Measurements from ENCODE around the gene VPS13C. TPM values are rescaled to one million over a fixed set of nuclear protein-coding genes. Genes with fewer than 3 reads are reported as not detected.

VPS13C gene
- total RNA-seq, 1 donor from 2014 or later: 54.8 TPM

- H3K27me3 Mint-ChIP-seq: no peaks in the 10 kb centered on the region
- no peak overlapping the region for H3K27ac Mint-ChIP-seq
- H3K36me3 Mint-ChIP-seq (ENCODE audit: low read depth): no peaks in the 10 kb centered on the region
- no peaks in the 10 kb centered on the region for H3K4me1 Mint-ChIP-seq
- H3K9me3 Mint-ChIP-seq: no peaks in the 10 kb centered on the region
- no peak overlapping the region for H3K4me3 Mint-ChIP-seq
- intact Hi-C loops (cut with micrococcal nuclease): no loop called here
- no peak for DNase-seq
Observed at GRCh38 chr15:62088353-62088693, 28.1 kb upstream of the VPS13C start.

DNA sequence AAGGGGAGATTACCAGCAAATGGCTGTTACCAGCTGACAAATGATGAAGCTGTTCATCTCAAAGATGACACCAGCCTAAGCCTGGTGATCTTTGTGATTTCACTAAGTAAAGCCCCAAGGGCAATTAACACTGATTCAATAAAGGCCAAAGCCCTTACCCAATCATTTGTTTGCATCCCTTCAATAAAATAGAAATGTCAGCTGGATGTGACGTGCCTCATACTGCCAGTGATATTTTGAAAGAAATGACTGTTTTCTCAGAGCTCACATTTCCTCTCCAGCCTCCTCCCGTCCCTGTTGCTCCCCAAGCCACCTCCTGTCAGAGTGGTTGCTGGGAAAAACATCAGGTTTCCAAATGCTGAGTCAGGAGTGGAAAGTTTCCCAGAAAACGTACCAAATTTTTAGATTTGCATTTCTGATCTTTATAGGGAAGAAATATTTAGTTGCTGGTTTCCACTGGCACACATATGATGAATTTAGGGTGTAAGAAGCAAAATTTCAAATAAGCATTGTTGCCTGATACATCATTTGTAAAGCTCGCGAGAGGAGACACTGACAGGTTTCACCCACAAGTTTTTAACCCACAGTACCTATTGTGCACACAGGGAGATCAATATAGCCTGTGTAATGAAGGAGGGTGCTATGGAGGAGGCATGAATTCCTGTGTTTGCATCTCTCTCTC lies 27.6 kb upstream of the VPS13C start:
- no peak overlapping the region for H3K27ac Mint-ChIP-seq
- DNase-seq: no peak
- H3K36me3 Mint-ChIP-seq (ENCODE audit: low read depth): no peaks in the 10 kb centered on the region
- no peaks in the 10 kb centered on the region for H3K4me1 Mint-ChIP-seq
- H3K4me3 Mint-ChIP-seq: no peak overlapping the region
- no peaks in the 10 kb centered on the region for H3K27me3 Mint-ChIP-seq
- H3K9me3 Mint-ChIP-seq: no peaks in the 10 kb centered on the region
- intact Hi-C loops (cut with micrococcal nuclease): no loop called here

DNA sequence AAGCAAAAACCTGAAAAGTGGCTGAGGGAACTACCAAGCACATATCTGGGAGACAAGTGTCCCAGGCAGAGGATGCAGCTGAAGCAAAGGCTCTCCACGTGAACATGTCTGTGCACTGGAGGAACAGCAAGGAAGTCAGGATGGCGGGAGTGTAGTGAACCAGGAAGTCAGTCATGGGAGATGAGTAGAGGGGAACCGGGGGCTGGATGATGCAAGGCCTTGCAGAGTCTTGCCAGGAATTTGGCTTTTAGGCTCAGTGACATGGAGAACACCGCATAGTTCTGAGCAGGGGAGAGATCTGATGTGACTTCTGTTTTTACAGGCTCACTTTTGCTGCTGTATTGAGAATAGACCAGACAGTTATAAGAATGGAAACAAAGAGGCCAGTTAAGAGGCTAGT lies 25.5 kb upstream of the VPS13C start:
- Mint-ChIP-seq H3K36me3 (ENCODE audit: low read depth) (no peaks in the 10 kb centered on the region), H3K4me3 (no peak overlapping the region), H3K27me3 (no peaks in the 10 kb centered on the region), H3K4me1 (no peaks in the 10 kb centered on the region), H3K27ac (no peak overlapping the region), H3K9me3 (no peaks in the 10 kb centered on the region)
- no peak for DNase-seq
- intact Hi-C loops (cut with micrococcal nuclease): no loop called here

GRCh38 chr15:62083194-62084154 lies 23.2 kb upstream of the VPS13C start:
- DNase-seq: no peak
- Mint-ChIP-seq H3K27me3 (peaks cover 3% of the 10 kb centered on the region), H3K4me3 (no peak overlapping the region), H3K4me1 (no peaks in the 10 kb centered on the region), H3K27ac (no peak overlapping the region), H3K9me3 (no peaks in the 10 kb centered on the region), H3K36me3 (ENCODE audit: low read depth) (no peaks in the 10 kb centered on the region)
- intact Hi-C loops (cut with micrococcal nuclease): no loop called here

GRCh38 chr15:62079594-62079993 lies 19.3 kb upstream of the VPS13C start:
- H3K27me3 Mint-ChIP-seq: peaks cover 4% of the 10 kb centered on the region
- intact Hi-C loops (cut with micrococcal nuclease): no loop called here
- H3K36me3 Mint-ChIP-seq (ENCODE audit: low read depth): no peaks in the 10 kb centered on the region
- DNase-seq: no peak
- no peak overlapping the region for H3K4me3 Mint-ChIP-seq
- H3K4me1 Mint-ChIP-seq: no peaks in the 10 kb centered on the region
- H3K9me3 Mint-ChIP-seq: no peaks in the 10 kb centered on the region
- H3K27ac Mint-ChIP-seq: no peak overlapping the region

- intact Hi-C loops (cut with micrococcal nuclease): no loop called here
- Mint-ChIP-seq H3K4me1 (no peaks in the 10 kb centered on the region), H3K4me3 (no peak overlapping the region), H3K27me3 (peaks cover 21% of the 10 kb centered on the region), H3K36me3 (ENCODE audit: low read depth) (no peaks in the 10 kb centered on the region), H3K9me3 (no peaks in the 10 kb centered on the region), H3K27ac (no peak overlapping the region)
- DNase-seq: no peak
Observed at GRCh38 chr15:62075595-62076277, 15.5 kb upstream of the VPS13C start.

DNA sequence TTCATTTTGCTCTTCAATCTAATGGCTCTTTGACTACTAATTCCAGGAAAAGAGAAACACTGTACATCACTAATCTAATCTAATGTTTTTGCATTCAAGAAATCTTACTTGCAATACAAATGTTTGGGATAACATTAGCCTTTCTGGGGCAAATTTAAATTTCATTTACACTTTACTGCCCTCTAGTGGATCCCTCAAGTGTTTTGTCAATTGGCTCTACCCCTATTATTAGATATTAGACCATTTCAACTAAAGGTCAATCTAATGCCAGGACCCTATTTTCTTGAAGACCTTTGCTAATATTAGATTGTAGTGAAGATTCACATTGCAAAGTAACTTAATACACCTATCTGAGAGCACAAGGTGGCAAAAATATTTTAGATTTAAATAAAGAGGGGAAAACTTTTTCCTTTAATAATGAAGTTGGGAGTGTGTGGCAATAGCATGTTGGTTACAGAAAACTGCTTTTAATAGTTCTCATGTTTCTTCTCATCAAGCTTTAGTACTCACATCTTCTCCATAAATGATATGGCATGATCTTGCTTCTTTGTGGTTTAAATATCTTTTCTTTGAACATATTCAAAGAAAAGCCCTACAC lies 11.6 kb upstream of the VPS13C start:
- intact Hi-C loops (cut with micrococcal nuclease): loop anchor here (1.0 kb wide), 1 partner anchor 200 kb away; no protein-coding TSS in a partner anchor
- no peak overlapping the region for H3K27ac Mint-ChIP-seq
- no peak for DNase-seq

GRCh38 chr15:62069551-62069950 lies 9.3 kb upstream of the VPS13C start:
- DNase-seq: no peak
- intact Hi-C loops (cut with micrococcal nuclease): loop anchor here (5.0 to 10.0 kb wide), 2 partner anchors 93 to 1485 kb away; no protein-coding TSS in a partner anchor
- Mint-ChIP-seq H3K4me3 (no peak overlapping the region), H3K4me1 (peaks cover 19% of the 10 kb centered on the region), H3K27ac (no peak overlapping the region), H3K27me3 (peaks cover 50% of the 10 kb centered on the region), H3K9me3 (no peaks in the 10 kb centered on the region), H3K36me3 (ENCODE audit: low read depth) (peaks cover 2% of the 10 kb centered on the region)

More for the DNA sequence above, 11.6 kb upstream of the VPS13C start:
- Mint-ChIP-seq H3K4me1 (peaks cover 12% of the 10 kb centered on the region), H3K9me3 (no peaks in the 10 kb centered on the region), H3K36me3 (ENCODE audit: low read depth) (peaks cover 2% of the 10 kb centered on the region), H3K27me3 (peaks cover 35% of the 10 kb centered on the region), H3K4me3 (no peak overlapping the region)

- intact Hi-C loops (cut with micrococcal nuclease): loop anchor here (1.0 to 10.0 kb wide), 3 partner anchors 8 to 1484 kb away; partner anchors contain the start of gene VPS13C
- Mint-ChIP-seq H3K4me1 (peaks cover 19% of the 10 kb centered on the region), H3K27me3 (peaks cover 50% of the 10 kb centered on the region), H3K4me3 (peak overlapping the region; percentile 79), H3K9me3 (no peaks in the 10 kb centered on the region), H3K27ac (peak overlapping the region; percentile 81), H3K36me3 (ENCODE audit: low read depth) (peaks cover 2% of the 10 kb centered on the region)
- no peak for DNase-seq
Observed at GRCh38 chr15:62068810-62069167, 8.5 kb upstream of the VPS13C start.

DNA sequence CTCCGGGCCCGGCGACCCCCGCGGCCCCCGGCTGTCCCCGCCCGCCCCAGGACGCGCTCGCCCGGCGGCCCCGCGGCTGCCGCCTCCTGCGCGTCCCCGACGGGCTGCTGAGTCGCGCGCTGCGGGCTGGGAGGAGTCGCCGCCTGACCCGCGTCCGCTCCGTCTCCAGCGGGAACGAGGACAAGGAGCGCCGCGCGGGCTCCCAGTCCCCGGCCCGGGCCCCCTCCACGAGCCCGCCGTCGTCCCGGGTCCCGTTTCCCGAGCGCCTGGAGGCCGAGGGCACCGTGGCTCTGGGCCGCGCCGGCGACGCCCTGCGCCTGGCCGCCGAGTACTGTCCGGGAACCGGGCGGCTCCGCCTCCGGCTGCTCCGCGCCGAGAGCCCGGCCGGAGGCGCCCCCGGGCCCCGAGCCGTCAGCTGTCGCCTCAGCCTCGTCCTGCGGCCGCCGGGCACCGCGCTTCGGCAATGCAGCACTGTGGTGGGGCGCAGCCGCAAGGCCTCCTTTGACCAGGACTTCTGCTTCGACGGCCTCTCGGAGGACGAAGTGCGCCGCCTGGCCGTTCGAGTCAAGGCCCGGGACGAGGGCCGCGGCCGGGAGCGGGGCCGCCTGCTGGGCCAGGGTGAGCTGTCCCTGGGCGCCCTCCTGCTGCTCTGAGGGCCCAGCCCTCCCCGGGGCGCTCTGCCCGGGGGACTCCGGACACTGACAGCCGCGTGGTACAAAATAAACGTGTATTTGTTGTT lies 8.0 kb upstream of the VPS13C start:
- H3K4me3 Mint-ChIP-seq: peak overlapping the region; percentile 79
- peaks cover 50% of the 10 kb centered on the region for H3K27me3 Mint-ChIP-seq
- H3K36me3 Mint-ChIP-seq (ENCODE audit: low read depth): peaks cover 2% of the 10 kb centered on the region
- peaks cover 19% of the 10 kb centered on the region for H3K4me1 Mint-ChIP-seq
- DNase-seq: peak; percentile 76
- peak overlapping the region; percentile 81 for H3K27ac Mint-ChIP-seq
- intact Hi-C loops (cut with micrococcal nuclease): loop anchor here (1.0 to 10.0 kb wide), 3 partner anchors 8 to 1483 kb away; partner anchors contain the start of gene VPS13C
- H3K9me3 Mint-ChIP-seq: no peaks in the 10 kb centered on the region

GRCh38 chr15:62067448-62068044 lies 7.3 kb upstream of the VPS13C start:
- peaks cover 19% of the 10 kb centered on the region for H3K4me1 Mint-ChIP-seq
- peak overlapping the region; percentile 14 for H3K27ac Mint-ChIP-seq
- intact Hi-C loops (cut with micrococcal nuclease): loop anchor here (1.0 to 10.0 kb wide), 3 partner anchors 7 to 1483 kb away; partner anchors contain the start of gene VPS13C
- DNase-seq: peak; percentile 75
- H3K36me3 Mint-ChIP-seq (ENCODE audit: low read depth): peaks cover 2% of the 10 kb centered on the region
- H3K4me3 Mint-ChIP-seq: peak overlapping the region; percentile 78
- H3K27me3 Mint-ChIP-seq: peaks cover 54% of the 10 kb centered on the region
- H3K9me3 Mint-ChIP-seq: no peaks in the 10 kb centered on the region

- Mint-ChIP-seq H3K4me3 (peak within 1 kb of the TSS; percentile 78), H3K9me3 (no peaks in the 10 kb centered on the region), H3K27me3 (peaks cover 54% of the 10 kb centered on the region), H3K27ac (peak within 1 kb of the TSS; percentile 14), H3K36me3 (ENCODE audit: low read depth) (peaks cover 2% of the 10 kb centered on the region), H3K4me1 (peaks cover 21% of the 10 kb centered on the region)
- DNase-seq: peak; percentile 84
- intact Hi-C loops (cut with micrococcal nuclease): loop anchor here (5.0 to 10.0 kb wide), 2 partner anchors 95 to 1482 kb away; no protein-coding TSS in a partner anchor
Observed at GRCh38 chr15:62066663-62067447, 6.6 kb upstream of the VPS13C start, which contains the start of gene C2CD4A. TSS of gene C2CD4A (plus strand) at chr15:62066977. CDS start at chr15:62067614, 637 bp downstream.

All from activated CD4-positive, alpha-beta T cell treated with anti-CD3 and anti-CD28 coated beads, Interleukin-2, amount 10 ng/mL, durations not matched to agents 24 days and 14 days (primary cell).